PC-9 (cell line): Measurements from ENCODE around the gene PROK1.

Experiments
- EZH2 ChIP-seq: fragments of 200-600 bp; sonication (generic); IDR thresholded peaks from 2 replicates; pipeline ENCODE4 v1.8.0; 2017; ENCODE audit warnings: antibody characterized with exemption, low read depth
- TF ChIP-seq, protein P1 (sequence below): fragments of 200-600 bp; sonication (generic); conservative IDR thresholded peaks from 2 replicates; pipeline ENCODE4 v1.6.1; 2017; ENCODE audit warnings: mixed run types, antibody characterized with exemption, mild to moderate bottlenecking, moderate library complexity

DNA sequence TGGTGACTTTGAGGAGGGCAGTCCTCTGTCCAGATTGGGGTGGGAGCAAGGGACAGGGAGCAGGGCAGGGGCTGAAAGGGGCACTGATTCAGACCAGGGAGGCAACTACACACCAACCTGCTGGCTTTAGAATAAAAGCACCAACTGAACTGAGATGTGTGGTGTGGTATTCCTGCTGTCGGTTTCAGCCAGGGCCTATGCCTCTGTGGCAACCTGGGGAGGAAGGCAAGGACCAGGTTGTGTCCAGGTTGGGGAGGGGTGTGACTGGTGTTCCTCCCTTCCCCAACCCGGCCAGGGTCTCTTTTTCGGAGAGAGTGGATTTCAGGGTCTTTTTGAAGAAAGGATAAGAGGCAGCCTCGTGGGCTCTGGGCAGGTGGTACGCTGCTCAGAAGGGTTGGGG, 6.3 kb downstream of the PROK1 start:
- TF ChIP-seq, protein P1, sequence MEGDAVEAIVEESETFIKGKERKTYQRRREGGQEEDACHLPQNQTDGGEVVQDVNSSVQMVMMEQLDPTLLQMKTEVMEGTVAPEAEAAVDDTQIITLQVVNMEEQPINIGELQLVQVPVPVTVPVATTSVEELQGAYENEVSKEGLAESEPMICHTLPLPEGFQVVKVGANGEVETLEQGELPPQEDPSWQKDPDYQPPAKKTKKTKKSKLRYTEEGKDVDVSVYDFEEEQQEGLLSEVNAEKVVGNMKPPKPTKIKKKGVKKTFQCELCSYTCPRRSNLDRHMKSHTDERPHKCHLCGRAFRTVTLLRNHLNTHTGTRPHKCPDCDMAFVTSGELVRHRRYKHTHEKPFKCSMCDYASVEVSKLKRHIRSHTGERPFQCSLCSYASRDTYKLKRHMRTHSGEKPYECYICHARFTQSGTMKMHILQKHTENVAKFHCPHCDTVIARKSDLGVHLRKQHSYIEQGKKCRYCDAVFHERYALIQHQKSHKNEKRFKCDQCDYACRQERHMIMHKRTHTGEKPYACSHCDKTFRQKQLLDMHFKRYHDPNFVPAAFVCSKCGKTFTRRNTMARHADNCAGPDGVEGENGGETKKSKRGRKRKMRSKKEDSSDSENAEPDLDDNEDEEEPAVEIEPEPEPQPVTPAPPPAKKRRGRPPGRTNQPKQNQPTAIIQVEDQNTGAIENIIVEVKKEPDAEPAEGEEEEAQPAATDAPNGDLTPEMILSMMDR: no peak
- TF ChIP-seq EZH2: no peak
